GM10847 (cell line): ENCODE measurements around the gene TBPL1.

ENCODE experiments used
- POLR2A ChIP-seq: IDR thresholded peaks from 2 replicates; pipeline ENCODE4 v1.6.1; 2011; ENCODE audit not compliant: insufficient read length; ENCODE audit errors: extremely low read depth

The TBPL1 gene

DNA sequence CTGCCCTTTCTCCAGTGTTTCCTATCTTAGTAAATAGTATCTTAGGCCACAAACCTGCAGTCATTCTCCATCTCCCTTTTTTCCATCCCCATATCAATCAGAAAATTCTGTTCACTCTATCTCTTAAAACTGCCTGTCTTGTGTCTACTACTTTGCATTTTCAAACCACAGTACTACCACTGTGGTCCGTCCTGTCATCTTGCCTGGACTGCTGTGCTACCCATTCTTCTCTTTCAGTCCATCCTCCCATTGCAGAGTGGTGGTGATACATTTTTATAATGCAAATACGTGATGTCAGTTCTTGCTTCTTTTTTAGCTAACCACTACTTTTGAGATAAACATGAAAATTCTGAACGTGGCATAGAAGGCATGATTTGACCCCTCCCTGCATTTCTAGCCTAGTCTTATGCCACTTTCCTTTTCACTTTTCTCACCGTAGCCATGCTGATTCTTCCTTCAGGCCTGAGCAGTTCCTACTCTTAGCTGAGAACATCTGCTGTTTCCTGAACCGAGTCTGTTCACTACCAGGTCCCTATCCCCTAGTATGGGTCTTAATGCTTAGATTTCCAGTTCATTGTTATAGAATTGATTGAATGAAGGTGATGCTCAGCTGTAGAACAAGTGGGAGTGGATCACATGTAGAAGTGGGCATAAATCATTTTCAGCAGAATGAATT lies 13.8 kb downstream of the TBPL1 start:
- no peak for TF ChIP-seq POLR2A

DNA sequence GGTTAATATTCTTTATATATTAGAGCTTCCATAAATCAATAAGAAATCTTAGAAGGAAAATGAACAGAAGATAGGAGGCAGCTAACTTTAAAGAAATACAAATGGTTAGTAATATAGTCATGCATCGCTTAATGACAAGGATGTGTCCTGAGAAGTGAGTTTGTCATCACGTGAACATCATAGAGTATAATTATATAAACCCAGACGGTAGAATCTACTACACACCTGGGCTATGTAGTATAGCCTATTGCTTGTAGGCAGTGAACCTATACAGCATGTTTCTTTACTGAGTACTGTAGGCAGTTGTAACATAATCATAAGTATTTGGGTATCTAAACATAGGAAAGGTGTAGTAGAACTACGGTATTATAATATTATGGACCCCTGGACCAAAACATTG lies 14.3 kb downstream of the TBPL1 start:
- TF ChIP-seq POLR2A, result no peak

DNA sequence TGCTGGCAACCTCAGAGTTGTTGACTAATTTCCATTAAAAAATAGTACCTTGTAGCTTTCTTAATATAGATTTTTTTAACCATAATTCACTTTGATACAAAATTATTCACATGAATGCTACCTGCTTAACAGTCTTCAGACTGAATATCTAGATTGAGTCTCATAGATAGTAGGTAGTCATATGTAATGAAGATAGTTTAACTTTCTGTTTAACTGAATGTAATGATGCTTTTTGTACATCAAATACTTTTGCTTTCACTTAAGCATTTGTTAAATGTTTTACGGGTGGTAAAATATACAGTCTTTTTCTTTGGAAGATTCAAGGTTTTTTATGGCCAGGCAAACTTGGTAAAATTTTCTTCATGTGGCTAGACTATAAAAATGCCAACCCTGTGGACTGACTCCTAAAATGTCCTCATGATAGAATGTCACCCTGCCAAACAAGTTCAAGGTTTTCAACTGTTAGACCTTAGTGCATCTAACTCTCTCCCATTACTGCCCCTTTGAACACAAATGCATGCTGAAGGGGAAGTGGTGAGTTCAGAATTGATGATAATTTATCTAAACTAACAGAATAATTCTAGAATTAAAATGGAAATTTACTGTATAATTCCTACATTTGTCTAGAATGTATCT lies 16.4 kb downstream of the TBPL1 start:
- TF ChIP-seq POLR2A, result no peak

DNA sequence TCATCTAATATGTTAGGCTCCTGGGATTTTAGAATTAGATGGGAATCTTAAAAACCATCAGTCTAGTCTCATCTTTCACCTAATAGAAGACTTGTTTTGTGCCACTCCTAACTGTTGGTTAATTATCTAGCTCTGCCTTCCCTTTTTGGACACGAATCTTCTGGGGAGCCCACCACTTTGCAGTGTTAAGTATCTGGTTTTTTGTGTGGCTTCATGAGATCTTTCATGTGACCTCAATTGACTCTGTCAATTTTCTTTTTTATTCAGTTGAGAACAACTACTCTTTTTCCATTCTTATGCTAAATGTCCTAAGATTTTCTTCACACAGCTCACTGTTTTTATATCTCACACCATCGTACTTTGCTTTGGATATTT lies 16.9 kb downstream of the TBPL1 start:
- no peak for TF ChIP-seq POLR2A

DNA sequence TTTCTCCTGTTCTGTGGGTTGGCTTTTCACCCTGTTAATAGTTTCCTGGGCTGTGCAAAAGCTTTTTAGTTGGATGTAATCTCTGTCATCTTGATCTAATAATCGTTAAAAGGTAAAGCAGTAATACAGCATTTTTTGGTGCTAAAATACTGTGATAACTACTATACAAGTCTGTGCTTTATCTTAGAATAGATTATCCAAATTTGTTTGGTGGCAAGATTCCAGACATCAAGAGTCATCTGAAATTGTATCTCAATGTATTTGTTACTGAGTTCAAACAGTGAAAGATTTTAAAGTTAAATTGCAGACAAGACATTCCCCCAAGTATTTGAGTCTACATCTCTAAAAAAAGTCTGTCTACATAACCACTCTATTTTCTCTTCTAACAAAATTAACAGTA lies 18.8 kb downstream of the TBPL1 start:
- no peak for TF ChIP-seq POLR2A

DNA sequence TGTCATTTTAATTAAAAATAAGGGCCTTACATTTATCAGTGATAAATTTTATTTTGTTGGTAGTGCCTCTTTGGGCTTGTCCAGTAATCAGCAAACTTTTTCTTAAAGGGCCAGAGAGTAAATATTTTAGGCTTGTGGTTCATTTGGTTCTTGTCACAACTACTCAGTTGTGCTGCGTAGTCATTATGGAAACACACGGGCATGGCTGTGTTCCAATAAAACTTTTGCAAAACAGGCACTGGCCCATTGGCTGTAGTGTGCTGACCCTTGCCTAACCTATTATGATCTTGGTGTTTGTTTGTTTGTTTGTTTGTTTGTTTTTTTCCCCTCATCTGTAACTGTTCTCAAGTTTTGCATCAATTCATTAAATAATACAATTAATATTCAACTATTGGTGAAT lies 19.4 kb downstream of the TBPL1 start:
- no peak for TF ChIP-seq POLR2A

DNA sequence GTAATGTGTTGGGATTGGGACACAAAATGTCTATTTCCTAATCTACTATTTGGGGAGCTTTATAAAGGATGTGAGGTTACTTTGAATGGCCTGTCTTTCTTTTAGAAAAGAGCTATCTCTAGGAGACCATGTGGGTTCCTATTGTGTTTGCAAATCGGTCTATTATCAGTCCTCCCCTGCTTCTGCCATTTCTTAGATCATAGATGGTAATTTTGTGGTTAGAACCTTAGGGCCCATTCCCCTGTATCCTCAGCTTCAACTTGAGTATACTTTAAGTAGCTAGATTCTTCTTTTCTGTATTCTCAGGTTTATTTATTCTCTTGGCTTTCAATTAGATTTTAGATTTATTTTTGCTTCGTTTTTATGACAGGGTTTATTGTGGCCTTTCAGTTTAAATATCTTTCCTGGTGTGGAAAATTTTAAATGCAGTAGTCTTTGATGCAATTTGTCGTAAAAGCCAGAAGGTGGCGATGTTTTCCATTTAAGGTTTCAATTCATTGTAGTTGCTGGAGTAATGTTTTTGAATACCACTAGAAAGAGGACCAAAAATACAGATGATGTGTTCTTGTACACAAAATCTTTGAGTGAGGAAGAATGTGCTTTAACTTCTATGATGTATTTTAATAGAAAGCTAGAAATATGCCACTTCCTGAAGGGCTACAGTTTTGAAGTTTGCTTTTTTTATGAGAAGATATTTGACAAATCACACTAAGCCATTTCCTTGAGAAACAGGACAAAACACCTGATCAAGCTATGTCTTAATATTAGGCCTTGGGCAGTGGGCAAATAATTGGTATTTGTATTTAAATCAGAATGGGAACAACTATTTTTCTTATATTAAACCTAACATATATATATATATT lies 20.3 kb downstream of the TBPL1 start:
- no peak for TF ChIP-seq POLR2A

DNA sequence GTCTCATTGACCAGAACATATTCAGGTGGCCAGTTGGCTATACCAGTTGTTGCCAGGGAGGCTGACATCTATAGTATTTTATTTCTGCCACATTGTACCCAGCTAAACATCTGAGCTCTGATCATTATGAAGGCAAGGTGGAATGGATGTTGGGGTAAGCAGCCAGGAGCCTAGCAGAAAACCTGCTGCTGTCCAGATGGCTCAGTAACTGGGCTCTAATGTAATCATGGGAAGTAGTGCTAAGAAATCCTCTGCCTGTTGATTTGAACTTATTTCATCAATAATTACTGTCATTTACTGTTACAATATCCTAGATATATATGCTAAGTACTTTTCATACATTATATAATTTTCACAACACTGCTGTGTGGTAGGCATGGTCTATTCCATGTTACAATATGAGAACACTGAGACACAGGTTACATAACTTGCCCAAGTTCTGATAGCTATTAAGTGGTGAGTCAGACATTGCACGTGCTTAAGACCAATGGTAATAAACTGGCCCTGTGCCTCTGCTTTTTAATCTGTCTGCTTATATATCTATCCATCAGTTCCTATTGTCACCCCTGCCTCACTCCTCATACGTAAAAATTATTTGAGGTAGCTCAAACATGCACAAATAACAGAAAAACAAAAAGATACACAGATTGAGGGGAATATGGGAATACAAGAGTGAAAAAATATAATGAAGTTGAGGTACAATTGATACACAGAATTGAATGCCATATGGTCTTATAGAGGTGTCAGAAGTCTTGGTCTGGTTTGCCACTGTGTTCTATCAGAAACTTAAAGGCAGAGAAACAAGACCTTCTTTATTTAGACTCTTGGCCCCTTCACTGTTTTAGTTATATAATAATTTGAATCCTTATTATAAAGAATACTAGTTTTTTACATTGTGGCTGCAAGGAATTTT lies 25.2 kb downstream of the TBPL1 start:
- TF ChIP-seq POLR2A, result no peak

DNA sequence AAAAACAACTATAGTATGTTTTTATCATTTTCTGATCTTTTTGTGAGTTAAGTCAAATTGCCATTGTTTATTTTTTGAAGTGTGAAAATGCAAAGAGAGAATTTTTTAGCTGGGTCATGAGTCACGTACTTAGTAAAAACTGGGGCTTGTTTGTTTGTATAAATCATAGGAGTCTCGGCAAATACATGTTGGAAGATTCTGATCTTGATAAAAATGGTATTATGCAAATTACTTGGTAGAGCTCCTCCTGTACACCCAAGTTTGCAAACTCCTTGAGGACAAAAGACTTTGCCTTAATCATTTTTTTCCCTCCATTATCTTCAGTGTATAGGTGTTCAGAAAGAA lies 25.8 kb downstream of the TBPL1 start:
- TF ChIP-seq POLR2A, result no peak

DNA sequence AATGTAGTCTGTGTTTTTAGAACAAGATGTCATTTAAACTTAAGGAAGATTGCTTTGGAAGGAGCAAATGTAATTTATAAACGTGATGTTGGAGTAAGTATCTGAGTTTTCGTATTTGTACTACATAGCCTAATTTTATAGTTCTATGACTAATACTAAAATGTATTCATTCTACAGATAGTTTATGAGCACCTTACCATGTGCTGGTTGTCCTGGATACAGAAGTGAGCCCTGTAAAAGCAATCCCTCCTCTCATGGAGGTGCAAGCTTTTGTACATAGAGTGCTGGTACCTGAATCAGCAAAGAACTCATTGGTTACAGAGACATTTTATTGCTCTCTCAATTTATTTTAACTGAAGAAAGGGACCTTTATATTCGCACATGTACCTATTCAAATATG lies 27.1 kb downstream of the TBPL1 start:
- no peak for TF ChIP-seq POLR2A

DNA sequence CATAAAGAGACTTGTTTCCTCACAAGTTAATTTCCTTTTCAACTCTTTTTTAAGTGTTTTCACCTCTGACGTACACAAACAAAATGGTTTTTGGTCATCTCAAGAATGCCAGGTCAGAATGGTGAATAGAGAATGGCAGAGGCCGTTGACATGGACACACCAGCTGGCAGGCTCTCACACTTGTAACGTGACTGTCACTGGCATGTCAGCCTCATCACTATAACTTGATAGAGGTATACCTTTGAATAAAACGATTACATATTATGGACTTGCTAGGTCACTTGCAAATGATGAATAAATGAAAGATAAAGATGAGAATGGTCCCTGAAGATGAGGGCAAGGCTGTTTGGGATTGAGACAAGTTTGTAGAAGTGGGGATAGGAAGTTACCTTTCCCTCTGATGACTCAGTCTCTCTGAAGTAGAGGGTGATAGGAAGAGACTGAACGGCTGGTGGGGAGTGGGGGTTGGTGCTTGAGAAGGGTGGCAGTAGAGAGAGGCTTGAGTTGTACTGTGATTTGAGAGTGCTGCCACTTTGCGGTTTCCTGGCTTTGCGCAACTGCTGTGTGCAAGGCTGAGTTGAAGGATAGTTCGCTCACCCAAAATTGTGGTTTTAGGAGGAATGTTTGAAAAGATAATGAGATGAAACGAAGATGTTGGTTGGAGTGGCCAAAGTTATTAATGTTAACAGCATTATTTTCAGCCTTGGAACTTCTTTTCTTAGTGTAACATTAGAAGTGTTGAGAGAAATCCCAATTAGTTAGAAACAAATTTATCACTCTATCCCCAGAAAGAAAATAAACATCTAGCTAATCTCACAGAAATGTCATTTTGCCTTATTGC lies 30.3 kb downstream of the TBPL1 start:
- no peak for TF ChIP-seq POLR2A

DNA sequence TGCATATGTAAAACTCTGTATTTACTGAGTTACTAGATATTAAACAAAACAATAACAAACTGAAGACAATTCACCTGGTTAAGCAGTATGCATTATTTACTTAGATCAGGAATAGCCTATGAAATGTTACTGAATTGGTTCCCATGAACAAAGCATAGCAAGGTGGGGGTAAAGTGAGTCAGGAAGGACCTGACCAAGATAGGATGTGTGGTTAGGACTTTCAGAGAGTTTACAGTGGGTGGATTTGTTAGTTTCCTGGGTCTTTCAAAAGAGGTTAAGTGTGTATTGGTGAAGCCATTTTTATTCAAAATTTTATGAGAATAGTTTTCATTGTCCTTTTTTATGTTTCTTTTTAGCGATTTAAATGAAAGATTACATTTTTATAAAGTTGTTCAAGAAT lies 32.9 kb downstream of the TBPL1 start:
- no peak for TF ChIP-seq POLR2A

DNA sequence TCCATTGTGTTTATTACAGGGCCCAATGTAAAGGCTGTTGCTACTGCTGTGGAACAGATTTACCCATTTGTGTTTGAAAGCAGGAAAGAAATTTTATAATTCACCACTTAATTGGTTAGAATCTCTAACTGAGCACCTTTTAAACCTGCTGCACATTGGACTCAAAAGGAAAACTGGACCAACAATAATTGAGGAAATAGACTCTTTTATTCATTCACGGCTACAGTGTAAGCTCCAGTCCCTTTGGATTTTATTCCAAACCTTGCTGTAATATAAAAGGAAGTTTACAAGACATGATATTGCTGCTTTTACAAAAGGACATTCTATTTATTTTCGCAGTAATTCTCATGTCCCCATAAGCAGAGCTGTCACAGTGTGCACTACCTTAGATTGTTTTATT lies 33.9 kb downstream of the TBPL1 start:
- no peak for TF ChIP-seq POLR2A

DNA sequence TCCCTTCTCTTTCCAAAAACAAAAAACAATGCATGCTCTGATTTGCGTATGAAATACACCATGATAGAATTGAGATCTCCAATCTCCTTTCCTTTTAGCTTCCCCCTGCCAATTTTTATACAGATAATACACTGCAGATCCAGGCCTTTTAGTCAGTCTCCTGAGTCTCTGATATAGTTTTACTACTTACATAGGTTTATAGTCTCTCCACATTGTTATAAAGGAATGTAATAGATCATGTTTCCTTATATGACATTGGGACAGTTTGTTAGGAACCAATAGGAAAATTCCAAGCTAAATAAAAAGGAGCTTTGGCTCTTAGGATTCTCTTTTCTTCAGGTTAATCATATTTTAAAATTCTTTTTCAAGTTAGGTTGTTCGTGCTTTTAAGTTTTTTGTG lies 36.5 kb downstream of the TBPL1 start:
- TF ChIP-seq POLR2A, result no peak
